ENCODE measurements around the gene SUN2.

GRCh38 chr22:38696606-38697424, 59.0 kb downstream of the SUN2 start:
- TF ChIP-seq CEBPB (IDR thresholded peaks at IDR 0.05; ENCODE audit: low read depth, low read length) (peak; percentile 38; the same call in 1 of the 2 replicates), RAD21 (IDR thresholded peaks at IDR 0.05; ENCODE audit: low read length) (no peak), CTCF (conservative IDR thresholded peaks at IDR 0.05; ENCODE audit: low read depth, low read length) (no peak)
